ENCODE data around the gene SON. TPM values are rescaled to one million over a fixed set of nuclear protein-coding genes. Genes with fewer than 3 reads are reported as not detected.

Gene SON
- polyA plus RNA-seq, 3 donors, result 66.4 to 269 (median 184) TPM

DNA sequence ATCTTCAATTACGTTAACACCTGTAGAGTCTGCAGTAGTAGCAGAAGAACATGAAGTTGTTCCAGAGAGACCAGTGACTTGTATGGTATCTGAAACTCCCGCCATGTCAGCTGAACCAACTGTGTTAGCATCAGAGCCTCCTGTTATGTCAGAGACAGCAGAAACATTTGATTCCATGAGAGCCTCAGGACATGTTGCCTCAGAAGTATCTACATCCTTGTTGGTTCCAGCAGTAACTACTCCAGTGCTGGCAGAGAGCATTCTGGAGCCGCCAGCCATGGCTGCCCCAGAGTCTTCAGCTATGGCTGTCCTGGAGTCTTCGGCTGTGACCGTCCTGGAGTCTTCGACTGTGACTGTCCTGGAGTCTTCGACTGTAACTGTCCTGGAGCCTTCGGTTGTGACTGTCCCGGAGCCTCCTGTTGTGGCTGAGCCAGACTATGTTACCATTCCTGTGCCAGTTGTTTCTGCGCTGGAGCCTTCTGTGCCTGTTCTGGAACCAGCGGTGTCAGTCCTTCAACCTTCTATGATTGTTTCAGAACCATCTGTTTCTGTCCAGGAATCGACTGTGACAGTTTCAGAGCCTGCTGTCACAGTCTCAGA lies 10.3 kb downstream of the SON start:
- Histone ChIP-seq H3K9ac (ENCODE audit: insufficient read depth, low read length, poor library complexity, severe bottlenecking) (no peak overlapping the region), H3K4me1 (ENCODE audit: control insufficient read depth in 1 of 2, insufficient read depth in 2 of 2, low read length in 2 of 2) (no peaks in the 10 kb centered on the region), H3K27ac (ENCODE audit: low read depth in 1 of 2, low read length in 2 of 2) (no peak overlapping the region), H3K36me3 (replicated peaks in 1 of 2; ENCODE audit: control insufficient read depth in 1 of 2, insufficient read depth in 2 of 2, low read length in 2 of 2) (peaks cover 89 to 99% of the 10 kb centered on the region in 2 donors), H3K4me3 (replicated peaks in 1 of 3; ENCODE audit: low read depth in 2 of 3, low read length in 3 of 3) (no peak overlapping the region), H3K27me3 (ENCODE audit: control insufficient read depth in 2 of 2, insufficient read depth in 2 of 2, low read length in 2 of 2) (no peaks in the 10 kb centered on the region), H2AFZ (ENCODE audit: insufficient read depth, low read depth, low read length, poor library complexity, severe bottlenecking) (no peak overlapping the region), H3K9me3 (replicated peaks in 1 of 2; ENCODE audit: control insufficient read depth in 1 of 2, insufficient read depth in 1 of 2, low read length in 2 of 2) (no peaks in the 10 kb centered on the region), H4K20me1 (ENCODE audit: insufficient read depth, low read length) (peaks cover 99% of the 10 kb centered on the region), H3K4me2 (replicated peaks; ENCODE audit: extremely low read depth, low read length, poor library complexity, severe bottlenecking) (no peak overlapping the region), H3K79me2 (ENCODE audit: insufficient read depth, low read length) (peaks cover 100% of the 10 kb centered on the region)
- intact Hi-C loops (cut with micrococcal nuclease), result no loop called here
- no peak for DNase-seq
- H3K4me1 Mint-ChIP-seq, result peaks cover 7% of the 10 kb centered on the region
- H3K27me3 Mint-ChIP-seq (ENCODE audit: low read depth in 3 of 3), result no peaks in the 10 kb centered on the region
- peaks cover 0 to 6% (median 0%) of the 10 kb centered on the region in 7 donors for H3K9me3 Mint-ChIP-seq
- WGBS (ENCODE audit: insufficient coverage), result 99% methylated on average over 11 of the region's 12 CpGs
- H3K27ac Mint-ChIP-seq, result peak overlapping the region in 4 of 7 donors; percentile 41 to 50 (median 46)
- H3K4me3 Mint-ChIP-seq, result no peak overlapping the region
- TF ChIP-seq, protein P1, sequence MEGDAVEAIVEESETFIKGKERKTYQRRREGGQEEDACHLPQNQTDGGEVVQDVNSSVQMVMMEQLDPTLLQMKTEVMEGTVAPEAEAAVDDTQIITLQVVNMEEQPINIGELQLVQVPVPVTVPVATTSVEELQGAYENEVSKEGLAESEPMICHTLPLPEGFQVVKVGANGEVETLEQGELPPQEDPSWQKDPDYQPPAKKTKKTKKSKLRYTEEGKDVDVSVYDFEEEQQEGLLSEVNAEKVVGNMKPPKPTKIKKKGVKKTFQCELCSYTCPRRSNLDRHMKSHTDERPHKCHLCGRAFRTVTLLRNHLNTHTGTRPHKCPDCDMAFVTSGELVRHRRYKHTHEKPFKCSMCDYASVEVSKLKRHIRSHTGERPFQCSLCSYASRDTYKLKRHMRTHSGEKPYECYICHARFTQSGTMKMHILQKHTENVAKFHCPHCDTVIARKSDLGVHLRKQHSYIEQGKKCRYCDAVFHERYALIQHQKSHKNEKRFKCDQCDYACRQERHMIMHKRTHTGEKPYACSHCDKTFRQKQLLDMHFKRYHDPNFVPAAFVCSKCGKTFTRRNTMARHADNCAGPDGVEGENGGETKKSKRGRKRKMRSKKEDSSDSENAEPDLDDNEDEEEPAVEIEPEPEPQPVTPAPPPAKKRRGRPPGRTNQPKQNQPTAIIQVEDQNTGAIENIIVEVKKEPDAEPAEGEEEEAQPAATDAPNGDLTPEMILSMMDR (IDR thresholded peaks at IDR 0.05), result no peak
- peaks cover 81 to 97% of the 10 kb centered on the region in 2 donors for H3K36me3 Mint-ChIP-seq

DNA sequence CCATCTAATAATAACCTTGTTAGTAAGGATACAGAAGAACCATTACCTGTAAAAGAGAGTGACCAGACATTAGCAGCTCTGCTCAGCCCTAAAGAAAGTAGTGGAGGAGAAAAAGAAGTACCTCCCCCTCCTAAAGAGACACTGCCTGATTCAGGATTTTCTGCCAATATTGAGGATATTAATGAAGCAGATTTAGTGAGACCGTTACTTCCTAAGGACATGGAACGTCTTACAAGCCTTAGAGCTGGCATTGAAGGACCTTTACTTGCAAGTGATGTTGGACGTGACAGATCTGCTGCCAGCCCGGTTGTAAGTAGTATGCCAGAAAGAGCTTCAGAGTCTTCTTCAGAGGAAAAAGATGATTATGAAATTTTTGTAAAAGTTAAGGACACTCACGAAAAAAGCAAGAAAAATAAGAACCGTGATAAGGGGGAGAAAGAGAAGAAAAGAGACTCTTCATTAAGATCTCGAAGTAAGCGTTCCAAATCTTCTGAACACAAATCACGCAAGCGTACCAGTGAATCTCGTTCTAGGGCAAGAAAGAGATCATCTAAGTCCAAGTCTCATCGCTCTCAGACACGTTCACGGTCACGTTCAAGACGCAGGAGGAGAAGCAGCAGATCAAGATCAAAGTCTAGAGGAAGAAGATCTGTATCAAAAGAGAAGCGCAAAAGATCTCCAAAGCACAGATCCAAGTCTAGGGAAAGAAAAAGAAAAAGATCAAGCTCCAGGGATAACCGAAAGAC lies 11.6 kb downstream of the SON start:
- Histone ChIP-seq H3K4me3 (replicated peaks in 1 of 3; ENCODE audit: low read depth in 2 of 3, low read length in 3 of 3) (no peak overlapping the region), H3K4me1 (ENCODE audit: control insufficient read depth in 1 of 2, insufficient read depth in 2 of 2, low read length in 2 of 2) (no peaks in the 10 kb centered on the region), H3K36me3 (replicated peaks in 1 of 2; ENCODE audit: control insufficient read depth in 1 of 2, insufficient read depth in 2 of 2, low read length in 2 of 2) (peaks cover 91 to 99% of the 10 kb centered on the region in 2 donors), H3K79me2 (ENCODE audit: insufficient read depth, low read length) (peaks cover 100% of the 10 kb centered on the region), H3K27me3 (ENCODE audit: control insufficient read depth in 2 of 2, insufficient read depth in 2 of 2, low read length in 2 of 2) (no peaks in the 10 kb centered on the region), H3K9ac (ENCODE audit: insufficient read depth, low read length, poor library complexity, severe bottlenecking) (no peak overlapping the region), H4K20me1 (ENCODE audit: insufficient read depth, low read length) (peaks cover 99% of the 10 kb centered on the region), H2AFZ (ENCODE audit: insufficient read depth, low read depth, low read length, poor library complexity, severe bottlenecking) (no peak overlapping the region), H3K9me3 (replicated peaks in 1 of 2; ENCODE audit: control insufficient read depth in 1 of 2, insufficient read depth in 1 of 2, low read length in 2 of 2) (no peaks in the 10 kb centered on the region), H3K4me2 (replicated peaks; ENCODE audit: extremely low read depth, low read length, poor library complexity, severe bottlenecking) (no peak overlapping the region), H3K27ac (ENCODE audit: low read depth in 1 of 2, low read length in 2 of 2) (no peak overlapping the region)
- peaks cover 0 to 6% (median 0%) of the 10 kb centered on the region in 7 donors for H3K9me3 Mint-ChIP-seq
- H3K27me3 Mint-ChIP-seq (ENCODE audit: low read depth in 3 of 3), result no peaks in the 10 kb centered on the region
- TF ChIP-seq, protein P1 (IDR thresholded peaks at IDR 0.05), result no peak
- no peak for DNase-seq
- H3K36me3 Mint-ChIP-seq, result peaks cover 85 to 97% of the 10 kb centered on the region in 2 donors
- H3K27ac Mint-ChIP-seq, result peak overlapping the region in 3 of 7 donors; percentile 12 to 55 (median 37)
- peaks cover 7% of the 10 kb centered on the region for H3K4me1 Mint-ChIP-seq
- 99% methylated on average over 18 of the region's 18 CpGs for WGBS (ENCODE audit: insufficient coverage)
- intact Hi-C loops (cut with micrococcal nuclease), result no loop called here
- H3K4me3 Mint-ChIP-seq, result no peak overlapping the region
